HG02610 (cell line): Measurements from ENCODE around the gene NCMAP.

Experiments
- ATAC-seq: cut with Tn5 transposase; IDR thresholded peaks from one replicate; pipeline ENCODE4 v1.9.1; 2021; ENCODE audit warnings: mild to moderate bottlenecking, moderate library complexity; ENCODE audit not compliant: unreplicated experiment

NCMAP gene

GRCh38 chr1:24620678-24621077 lies 64.8 kb downstream of the NCMAP start:
- no peak for ATAC-seq

GRCh38 chr1:24621121-24621520 lies 65.2 kb downstream of the NCMAP start:
- ATAC-seq: no peak

GRCh38 chr1:24622218-24622617 lies 66.3 kb downstream of the NCMAP start:
- no peak for ATAC-seq

GRCh38 chr1:24632832-24633175 lies 76.9 kb downstream of the NCMAP start:
- no peak for ATAC-seq

- ATAC-seq: no peak
These were observed 79.4 kb downstream of the NCMAP start for GRCh38 chr1:24635195-24635843.

GRCh38 chr1:24636661-24637357 lies 80.9 kb downstream of the NCMAP start:
- ATAC-seq: no peak

- ATAC-seq: no peak
These were observed 83.2 kb downstream of the NCMAP start for GRCh38 chr1:24639094-24639493.

GRCh38 chr1:24639881-24640280 lies 84.0 kb downstream of the NCMAP start:
- ATAC-seq: no peak

- ATAC-seq: no peak
These were observed 84.4 kb downstream of the NCMAP start for GRCh38 chr1:24640288-24640687.

- ATAC-seq: no peak
These were observed 85.8 kb downstream of the NCMAP start for GRCh38 chr1:24641646-24642151.

- peak; percentile 91 for ATAC-seq
These were observed 86.8 kb downstream of the NCMAP start, which contains the start of gene SRRM1 for GRCh38 chr1:24642481-24643362. TSS of gene SRRM1 (plus strand) at chr1:24643302. CDS start at chr1:24643327, 25 bp downstream.

GRCh38 chr1:24643363-24644099 lies 87.6 kb downstream of the NCMAP start:
- ATAC-seq: peak; percentile 19

- no peak for ATAC-seq
These were observed 88.2 kb downstream of the NCMAP start for GRCh38 chr1:24644100-24644384.

- no peak for ATAC-seq
These were observed 93.0 kb downstream of the NCMAP start for GRCh38 chr1:24648919-24649318.

GRCh38 chr1:24652382-24652781 lies 96.5 kb downstream of the NCMAP start:
- ATAC-seq: no peak

- ATAC-seq: no peak
These were observed 98.1 kb downstream of the NCMAP start for GRCh38 chr1:24654010-24654409.

GRCh38 chr1:24656046-24656445 lies 100.2 kb downstream of the NCMAP start:
- ATAC-seq: no peak

GRCh38 chr1:24657781-24658180 lies 101.9 kb downstream of the NCMAP start:
- ATAC-seq: no peak
